GM23338 (cell line): ENCODE data around the gene TYROBP. TPM values are rescaled to one million over a fixed set of nuclear protein-coding genes. Genes with fewer than 3 reads are reported as not detected.

Source experiments
- ATAC-seq: fragments of 200-7000 bp; cut with Tn5 transposase; 3 replicates; pipeline ENCODE4 v1.9.1; 2020
- DNase-seq: peaks from one replicate; pipeline ENCODE4 v3.0.0-alpha.2; 2015; ENCODE audit warnings: low spot score
- H2AFZ ChIP-seq: fragments of 200-600 bp; sonication (generic); 2 replicates; pipeline ENCODE4 v1.8.0; 2016; ENCODE audit warnings: antibody characterized with exemption, mild to moderate bottlenecking, moderate library complexity
- H3F3A ChIP-seq: fragments of 200-600 bp; sonication (generic); replicated peaks from 2 replicates; pipeline ENCODE4 v1.8.0; 2017; ENCODE audit warnings: antibody characterized with exemption, mixed run types, low read depth
- H3K27ac ChIP-seq: fragments of 200-600 bp; sonication (generic); 2 replicates; pipeline ENCODE4 v1.6.1; 2016; ENCODE audit warnings: low read depth
- H3K27me3 ChIP-seq: fragments of 200-600 bp; sonication (generic); 2 replicates; pipeline ENCODE4 v1.8.0; 2016; ENCODE audit warnings: mild to moderate bottlenecking, mixed run types, moderate library complexity; ENCODE audit not compliant: insufficient read depth
- H3K36me3 ChIP-seq: fragments of 200-600 bp; sonication (generic); 2 replicates; pipeline ENCODE4 v1.8.0; 2016; ENCODE audit warnings: mild to moderate bottlenecking; ENCODE audit not compliant: insufficient read depth
- H3K4me1 ChIP-seq: fragments of 200-600 bp; sonication (generic); 2 replicates; pipeline ENCODE4 v1.8.0; 2016; ENCODE audit warnings: mild to moderate bottlenecking, moderate library complexity; ENCODE audit not compliant: insufficient read depth
- H3K4me2 ChIP-seq: fragments of 200-600 bp; sonication (generic); 2 replicates; pipeline ENCODE4 v1.7.1; 2017; ENCODE audit warnings: mixed run types
- H3K4me3 ChIP-seq: fragments of 200-600 bp; sonication (generic); 2 replicates; pipeline ENCODE4 v1.6.1; 2016; ENCODE audit warnings: mixed run types
- H3K79me2 ChIP-seq: fragments of 200-600 bp; sonication (generic); replicated peaks from 2 replicates; pipeline ENCODE4 v1.8.0; 2017; ENCODE audit warnings: mild to moderate bottlenecking; ENCODE audit not compliant: insufficient read depth
- H3K9me2 ChIP-seq: fragments of 200-600 bp; sonication (generic); 2 replicates; pipeline ENCODE4 v1.8.0; 2017; ENCODE audit not compliant: insufficient read depth
- H4K20me1 ChIP-seq: fragments of 200-600 bp; sonication (generic); replicated peaks from 2 replicates; pipeline ENCODE4 v1.8.0; 2017; ENCODE audit warnings: mild to moderate bottlenecking; ENCODE audit not compliant: insufficient read depth
- H3K27ac Mint-ChIP-seq: 2 replicates; pipeline ENCODE4 v1.8.0; 2020; ENCODE audit warnings: inconsistent platforms, mild to moderate bottlenecking, moderate library complexity, mixed read lengths
- H3K27me3 Mint-ChIP-seq: 3 replicates; pipeline ENCODE4 v1.8.0; 2022; ENCODE audit warnings: low read depth, mild to moderate bottlenecking, moderate library complexity, mixed read lengths, inconsistent platforms; ENCODE audit not compliant: insufficient read depth, poor library complexity
- H3K36me3 Mint-ChIP-seq: 3 replicates; pipeline ENCODE4 v1.8.0; 2021; ENCODE audit warnings: low read depth, mild to moderate bottlenecking, inconsistent platforms, moderate library complexity, mixed read lengths
- H3K4me1 Mint-ChIP-seq: 3 replicates; pipeline ENCODE4 v1.8.0; 2020; ENCODE audit warnings: mild to moderate bottlenecking, inconsistent platforms, mixed read lengths
- H3K4me3 Mint-ChIP-seq: 3 replicates; pipeline ENCODE4 v1.8.0; 2021; ENCODE audit warnings: moderate library complexity, mild to moderate bottlenecking, inconsistent platforms, mixed read lengths
- H3K9me3 Mint-ChIP-seq: 3 replicates; pipeline ENCODE4 v1.8.0; 2020; ENCODE audit warnings: moderate library complexity, mild to moderate bottlenecking, inconsistent platforms, mixed read lengths
- CREB1 ChIP-seq: fragments of 250-450 bp; sonication (Bioruptor Pico); IDR thresholded peaks from 2 replicates; pipeline ENCODE4 v1.5.0; 2020; ENCODE audit warnings: low read depth, mild to moderate bottlenecking, moderate library complexity
- EZH2 ChIP-seq: fragments of 200-600 bp; sonication (generic); IDR thresholded peaks from one replicate; pipeline ENCODE4 v1.8.0; 2017; ENCODE audit warnings: antibody characterized with exemption, mild to moderate bottlenecking, low read depth; ENCODE audit not compliant: unreplicated experiment
- EZH2phosphoT487 ChIP-seq: fragments of 200-600 bp; sonication (generic); IDR thresholded peaks from one replicate; pipeline ENCODE4 v1.8.1; 2018; ENCODE audit warnings: antibody characterized with exemption; ENCODE audit not compliant: unreplicated experiment
- JUNB ChIP-seq: IDR thresholded peaks from one replicate; pipeline ENCODE4 v1.6.1; 2016; ENCODE audit warnings: antibody characterized with exemption; ENCODE audit not compliant: unreplicated experiment
- NANOG ChIP-seq: IDR thresholded peaks from 2 replicates; pipeline ENCODE4 v1.6.1; 2016; ENCODE audit warnings: antibody characterized with exemption, borderline replicate concordance
- POLR2AphosphoS5 ChIP-seq: IDR thresholded peaks from 2 replicates; pipeline ENCODE4 v1.6.1; 2016; ENCODE audit warnings: antibody characterized with exemption, low read depth
- STAT1 ChIP-seq: IDR thresholded peaks from one replicate; pipeline ENCODE4 v1.6.1; 2016; ENCODE audit warnings: antibody characterized with exemption; ENCODE audit not compliant: unreplicated experiment
- ZNF114 ChIP-seq: fragments of 250-450 bp; sonication (Bioruptor Pico); IDR thresholded peaks from 2 replicates; pipeline ENCODE4 v1.5.0; 2020; ENCODE audit warnings: mild to moderate bottlenecking, moderate library complexity
- ZNF331 ChIP-seq: fragments of 250-450 bp; sonication (Bioruptor Pico); IDR thresholded peaks from 2 replicates; pipeline ENCODE4 v1.5.0; 2020; ENCODE audit warnings: low read depth, mild to moderate bottlenecking, moderate library complexity
- polyA plus RNA-seq: library from polyadenylated mRNA; unstranded; fragments of >200 nt; fragmentation: Nextera tagmentation; extraction: Ambion mirVana; gene quantifications from 2 replicates; pipeline ENCODE4 v1.2.1, GENCODE V29; 2016
- total RNA-seq: library from RNA; depleted of rRNA; stranded (reverse); fragments of >200 nt; shearing (Covaris generic); gene quantifications from 2 replicates; pipeline ENCODE4 v1.2.3, GENCODE V29; 2014
- TF ChIP-seq, protein P1 (sequence below): IDR thresholded peaks from one replicate; pipeline ENCODE4 v1.6.1; 2018; ENCODE audit warnings: antibody characterized with exemption; ENCODE audit not compliant: unreplicated experiment
- TF ChIP-seq, protein P2 (sequence below), 2 experiments: fragments of 200-600 bp in 1 of 2; sonication (generic) in 1 of 2; conservative IDR thresholded peaks; 2 replicates each; pipeline versions ENCODE4 v1.5.1 to v1.6.1; 2016 to 2017; ENCODE audit warnings: antibody characterized with exemption in 2 of 2, low read depth in 2 of 2, mild to moderate bottlenecking in 2 of 2, moderate library complexity in 1 of 2
- TF ChIP-seq, protein P3 (sequence below): IDR thresholded peaks from 2 replicates; pipeline ENCODE4 v1.6.1; 2016; ENCODE audit warnings: antibody characterized with exemption

The TYROBP gene
- total and polyA plus RNA-seq, 2 experiments from 2014 or later: not detected

DNA sequence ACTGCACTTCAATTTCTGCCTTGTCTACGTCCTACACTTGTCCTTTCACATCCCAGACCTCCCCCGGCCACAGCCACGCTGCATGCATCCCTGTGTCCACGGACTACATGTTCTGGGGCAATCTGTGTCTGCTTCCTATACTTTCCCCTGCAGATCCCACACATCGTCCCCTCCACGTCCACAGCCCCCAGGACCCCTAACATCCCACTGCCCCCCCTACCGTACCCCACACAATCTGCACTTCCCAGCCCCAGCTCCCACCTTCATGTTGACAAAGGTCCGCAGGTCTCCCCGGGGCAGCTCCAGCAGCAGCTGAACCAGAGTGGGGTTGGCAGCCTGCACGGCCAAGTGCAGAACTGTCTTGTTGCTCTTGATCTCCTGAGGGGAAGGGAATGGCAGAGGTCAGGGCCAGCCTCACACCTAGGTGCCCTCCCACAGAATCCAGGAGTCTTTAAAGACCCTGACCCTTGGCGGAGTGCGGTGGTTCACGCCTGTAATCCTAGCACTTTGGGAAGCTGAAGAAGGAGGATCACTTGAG lies 17.9 kb downstream of the TYROBP start (continued):
- TF ChIP-seq, protein P1, sequence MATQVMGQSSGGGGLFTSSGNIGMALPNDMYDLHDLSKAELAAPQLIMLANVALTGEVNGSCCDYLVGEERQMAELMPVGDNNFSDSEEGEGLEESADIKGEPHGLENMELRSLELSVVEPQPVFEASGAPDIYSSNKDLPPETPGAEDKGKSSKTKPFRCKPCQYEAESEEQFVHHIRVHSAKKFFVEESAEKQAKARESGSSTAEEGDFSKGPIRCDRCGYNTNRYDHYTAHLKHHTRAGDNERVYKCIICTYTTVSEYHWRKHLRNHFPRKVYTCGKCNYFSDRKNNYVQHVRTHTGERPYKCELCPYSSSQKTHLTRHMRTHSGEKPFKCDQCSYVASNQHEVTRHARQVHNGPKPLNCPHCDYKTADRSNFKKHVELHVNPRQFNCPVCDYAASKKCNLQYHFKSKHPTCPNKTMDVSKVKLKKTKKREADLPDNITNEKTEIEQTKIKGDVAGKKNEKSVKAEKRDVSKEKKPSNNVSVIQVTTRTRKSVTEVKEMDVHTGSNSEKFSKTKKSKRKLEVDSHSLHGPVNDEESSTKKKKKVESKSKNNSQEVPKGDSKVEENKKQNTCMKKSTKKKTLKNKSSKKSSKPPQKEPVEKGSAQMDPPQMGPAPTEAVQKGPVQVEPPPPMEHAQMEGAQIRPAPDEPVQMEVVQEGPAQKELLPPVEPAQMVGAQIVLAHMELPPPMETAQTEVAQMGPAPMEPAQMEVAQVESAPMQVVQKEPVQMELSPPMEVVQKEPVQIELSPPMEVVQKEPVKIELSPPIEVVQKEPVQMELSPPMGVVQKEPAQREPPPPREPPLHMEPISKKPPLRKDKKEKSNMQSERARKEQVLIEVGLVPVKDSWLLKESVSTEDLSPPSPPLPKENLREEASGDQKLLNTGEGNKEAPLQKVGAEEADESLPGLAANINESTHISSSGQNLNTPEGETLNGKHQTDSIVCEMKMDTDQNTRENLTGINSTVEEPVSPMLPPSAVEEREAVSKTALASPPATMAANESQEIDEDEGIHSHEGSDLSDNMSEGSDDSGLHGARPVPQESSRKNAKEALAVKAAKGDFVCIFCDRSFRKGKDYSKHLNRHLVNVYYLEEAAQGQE: no peak
- no peak for TF ChIP-seq ZNF331 (CRISPR knock-in tag)
- no peak for TF ChIP-seq STAT1
- TF ChIP-seq, protein P2, sequence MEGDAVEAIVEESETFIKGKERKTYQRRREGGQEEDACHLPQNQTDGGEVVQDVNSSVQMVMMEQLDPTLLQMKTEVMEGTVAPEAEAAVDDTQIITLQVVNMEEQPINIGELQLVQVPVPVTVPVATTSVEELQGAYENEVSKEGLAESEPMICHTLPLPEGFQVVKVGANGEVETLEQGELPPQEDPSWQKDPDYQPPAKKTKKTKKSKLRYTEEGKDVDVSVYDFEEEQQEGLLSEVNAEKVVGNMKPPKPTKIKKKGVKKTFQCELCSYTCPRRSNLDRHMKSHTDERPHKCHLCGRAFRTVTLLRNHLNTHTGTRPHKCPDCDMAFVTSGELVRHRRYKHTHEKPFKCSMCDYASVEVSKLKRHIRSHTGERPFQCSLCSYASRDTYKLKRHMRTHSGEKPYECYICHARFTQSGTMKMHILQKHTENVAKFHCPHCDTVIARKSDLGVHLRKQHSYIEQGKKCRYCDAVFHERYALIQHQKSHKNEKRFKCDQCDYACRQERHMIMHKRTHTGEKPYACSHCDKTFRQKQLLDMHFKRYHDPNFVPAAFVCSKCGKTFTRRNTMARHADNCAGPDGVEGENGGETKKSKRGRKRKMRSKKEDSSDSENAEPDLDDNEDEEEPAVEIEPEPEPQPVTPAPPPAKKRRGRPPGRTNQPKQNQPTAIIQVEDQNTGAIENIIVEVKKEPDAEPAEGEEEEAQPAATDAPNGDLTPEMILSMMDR (conservative IDR thresholded peaks at IDR 0.05; ENCODE audit: low read depth in 2 of 2): no peak
- TF ChIP-seq NANOG: no peak

DNA sequence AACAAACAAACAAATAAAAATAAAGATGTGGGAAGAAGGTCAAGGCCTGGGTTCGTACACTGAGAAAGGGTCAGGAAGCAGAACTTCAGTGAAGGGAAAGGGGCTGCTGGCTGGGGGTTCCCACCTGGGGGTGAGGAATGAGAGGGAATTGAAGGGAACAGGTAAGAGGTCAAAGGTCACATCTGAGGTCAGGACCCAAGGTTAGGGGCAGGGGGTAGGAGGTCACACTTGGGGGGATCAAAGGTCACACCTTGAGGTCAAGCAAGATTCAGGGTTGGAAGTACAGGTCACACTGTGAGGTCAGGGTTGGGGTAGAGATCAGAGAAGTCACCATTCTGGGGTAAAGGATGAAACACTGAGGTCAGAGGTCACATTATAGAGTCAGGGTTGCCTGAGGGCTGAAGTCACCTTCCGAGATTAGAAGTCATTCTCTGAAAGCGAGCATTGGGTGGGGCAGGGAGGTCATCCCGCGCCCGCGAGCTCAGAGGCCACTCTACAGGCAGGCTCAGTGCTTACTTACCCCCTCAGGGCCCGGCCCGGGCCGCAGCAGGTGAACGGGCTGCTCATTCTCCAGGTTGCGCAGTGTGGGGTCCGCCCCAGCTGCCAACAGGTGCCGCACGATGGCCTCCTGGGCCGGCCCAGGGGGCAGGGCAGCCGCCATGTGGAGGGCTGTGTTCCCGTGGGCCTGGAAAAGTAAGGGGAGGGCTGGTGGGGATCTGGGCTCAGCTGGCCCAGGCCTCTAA lies 18.6 kb downstream of the TYROBP start:
- 0 out of 2 replicates have a peak, but pooled peaks cover 3% of the 10 kb centered on the region for H3F3A ChIP-seq
- H3K36me3 ChIP-seq: peaks cover 16% of the 10 kb centered on the region; the same call in 1 of the 2 replicates
- no peaks in the 10 kb centered on the region for H3K27me3 ChIP-seq
- Mint-ChIP-seq H3K4me1 (no peaks in the 10 kb centered on the region), H3K36me3 (peaks cover 60% of the 10 kb centered on the region), H3K4me3 (no peak overlapping the region), H3K27me3 (peaks cover 13% of the 10 kb centered on the region), H3K27ac (no peak overlapping the region), H3K9me3 (no peaks in the 10 kb centered on the region)
- H3K4me2 ChIP-seq: no peak overlapping the region
- no peak overlapping the region for H2AFZ ChIP-seq
- peaks cover 12% of the 10 kb centered on the region for H4K20me1 ChIP-seq
- no peaks in the 10 kb centered on the region for H3K79me2 ChIP-seq
- H3K9me2 ChIP-seq: no peaks in the 10 kb centered on the region
- DNase-seq: no peak
- no peaks in the 10 kb centered on the region for H3K4me1 ChIP-seq
- ATAC-seq: no peak
- H3K27ac ChIP-seq: no peak overlapping the region
- H3K4me3 ChIP-seq: no peak overlapping the region
- TF ChIP-seq EZH2phosphoT487 (no peak), JUNB (no peak), STAT1 (no peak), POLR2AphosphoS5 (no peak), EZH2 (no peak), NANOG (no peak), ZNF331 (CRISPR knock-in tag) (no peak), ZNF114 (no peak), CREB1 (CRISPR knock-in tag) (no peak)
- TF ChIP-seq, protein P3, sequence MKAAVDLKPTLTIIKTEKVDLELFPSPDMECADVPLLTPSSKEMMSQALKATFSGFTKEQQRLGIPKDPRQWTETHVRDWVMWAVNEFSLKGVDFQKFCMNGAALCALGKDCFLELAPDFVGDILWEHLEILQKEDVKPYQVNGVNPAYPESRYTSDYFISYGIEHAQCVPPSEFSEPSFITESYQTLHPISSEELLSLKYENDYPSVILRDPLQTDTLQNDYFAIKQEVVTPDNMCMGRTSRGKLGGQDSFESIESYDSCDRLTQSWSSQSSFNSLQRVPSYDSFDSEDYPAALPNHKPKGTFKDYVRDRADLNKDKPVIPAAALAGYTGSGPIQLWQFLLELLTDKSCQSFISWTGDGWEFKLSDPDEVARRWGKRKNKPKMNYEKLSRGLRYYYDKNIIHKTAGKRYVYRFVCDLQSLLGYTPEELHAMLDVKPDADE: no peak
- TF ChIP-seq, protein P2 (conservative IDR thresholded peaks at IDR 0.05; ENCODE audit: low read depth in 2 of 2): no peak
- TF ChIP-seq, protein P1: no peak
